ENCODE results near the gene C1QL2.

C1QL2 gene

GRCh38 chr2:119156891-119157773, 1.4 kb downstream of the C1QL2 start:
- DNase-seq (ENCODE audit: low read depth) = no peak

GRCh38 chr2:119156105-119156890, 2.3 kb downstream of the C1QL2 start:
- no peak for TF ChIP-seq CTCF (conservative IDR thresholded peaks at IDR 0.05; ENCODE audit: low read length)
- DNase-seq (ENCODE audit: low read depth) = no peak
- no peak overlapping the region for H3K4me3 ChIP-seq (ENCODE audit: low read length)

More at GRCh38 chr2:119156891-119157773, 1.4 kb downstream of the C1QL2 start:
- H3K4me3 ChIP-seq (ENCODE audit: low read length) = no peak overlapping the region
- TF ChIP-seq CTCF (conservative IDR thresholded peaks at IDR 0.05; ENCODE audit: low read length) = no peak

GRCh38 chr2:119155633-119156032, 2.9 kb downstream of the C1QL2 start:
- no peak for TF ChIP-seq CTCF (conservative IDR thresholded peaks at IDR 0.05; ENCODE audit: low read length)
- no peak for DNase-seq (ENCODE audit: low read depth)
- no peak overlapping the region for H3K4me3 ChIP-seq (ENCODE audit: low read length)

- no peak for DNase-seq (ENCODE audit: low read depth)
- H3K4me3 ChIP-seq (ENCODE audit: low read length) = no peak overlapping the region
- no peak for TF ChIP-seq CTCF (conservative IDR thresholded peaks at IDR 0.05; ENCODE audit: low read length)
These were observed 4.5 kb downstream of the C1QL2 start for GRCh38 chr2:119154076-119154475.

GRCh38 chr2:119149611-119150010, 8.9 kb downstream of the C1QL2 start:
- no peak for TF ChIP-seq CTCF (conservative IDR thresholded peaks at IDR 0.05; ENCODE audit: low read length)
- DNase-seq (ENCODE audit: low read depth) = no peak
- no peak overlapping the region for H3K4me3 ChIP-seq (ENCODE audit: low read length)

- TF ChIP-seq CTCF (conservative IDR thresholded peaks at IDR 0.05; ENCODE audit: low read length) = no peak
- no peak overlapping the region for H3K4me3 ChIP-seq (ENCODE audit: low read length)
- no peak for DNase-seq (ENCODE audit: low read depth)
These were observed 10.5 kb downstream of the C1QL2 start for GRCh38 chr2:119147776-119148715.
